Activated T-cell treated with anti-CD3 and anti-CD28 coated beads, Interleukin-2, amount 50 U/mL, for 24 hours (primary cell): Measurements from ENCODE around the gene CACNA1C.

Experiments used
- DNase-seq: peaks from one replicate; pipeline ENCODE4 v3.0.0-alpha.2; 2020
- H3K27ac Mint-ChIP-seq: 2 replicates; pipeline ENCODE4 v1.8.0; 2020; ENCODE audit warnings: mild to moderate bottlenecking, mixed read lengths
- H3K27me3 Mint-ChIP-seq: 2 replicates; pipeline ENCODE4 v1.8.0; 2020; ENCODE audit warnings: mixed read lengths
- H3K36me3 Mint-ChIP-seq: 2 replicates; pipeline ENCODE4 v1.8.0; 2020; ENCODE audit warnings: low read depth, mixed read lengths
- H3K4me1 Mint-ChIP-seq: 2 replicates; pipeline ENCODE4 v1.8.0; 2020; ENCODE audit warnings: low read depth, mixed read lengths
- H3K4me3 Mint-ChIP-seq: 2 replicates; pipeline ENCODE4 v1.8.0; 2020; ENCODE audit warnings: mild to moderate bottlenecking, moderate library complexity, mixed read lengths
- H3K9me3 Mint-ChIP-seq: 2 replicates; pipeline ENCODE4 v1.8.0; 2020; ENCODE audit warnings: mixed read lengths

The CACNA1C gene

GRCh38 chr12:2578772-2579171 lies 526.0 kb downstream of the CACNA1C start:
- H3K36me3 Mint-ChIP-seq: no peaks in the 10 kb centered on the region
- DNase-seq: no peak
- H3K27ac Mint-ChIP-seq: no peak overlapping the region
- H3K27me3 Mint-ChIP-seq: peaks cover 38% of the 10 kb centered on the region
- H3K4me3 Mint-ChIP-seq: no peak overlapping the region
- H3K9me3 Mint-ChIP-seq: no peaks in the 10 kb centered on the region
- H3K4me1 Mint-ChIP-seq: peaks cover 4% of the 10 kb centered on the region

DNA sequence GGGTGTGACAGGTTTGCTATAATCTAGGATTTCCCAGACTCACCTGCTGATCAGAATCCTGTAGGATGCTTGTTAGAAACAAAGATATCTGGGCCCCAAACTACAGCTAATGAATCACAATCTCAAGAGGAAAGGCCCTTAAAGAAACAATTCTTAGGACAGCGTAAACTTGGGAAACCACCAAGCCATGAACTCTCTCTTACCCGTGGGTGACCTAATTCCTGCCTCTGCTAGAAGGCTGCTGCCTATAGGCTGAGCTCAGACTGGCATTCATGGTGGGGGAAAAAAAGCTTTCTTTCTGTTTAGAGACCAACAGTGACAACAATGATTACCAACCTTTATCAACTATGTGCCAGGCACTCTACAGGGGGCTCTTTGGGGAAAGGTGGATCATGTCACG lies 528.0 kb downstream of the CACNA1C start:
- DNase-seq: no peak
- Mint-ChIP-seq H3K4me1 (peaks cover 4% of the 10 kb centered on the region), H3K36me3 (no peaks in the 10 kb centered on the region), H3K9me3 (no peaks in the 10 kb centered on the region), H3K27me3 (peaks cover 47% of the 10 kb centered on the region), H3K4me3 (no peak overlapping the region), H3K27ac (no peak overlapping the region)

GRCh38 chr12:2581293-2582045 lies 528.7 kb downstream of the CACNA1C start:
- Mint-ChIP-seq H3K36me3 (no peaks in the 10 kb centered on the region), H3K4me1 (peaks cover 4% of the 10 kb centered on the region), H3K9me3 (no peaks in the 10 kb centered on the region), H3K27me3 (peaks cover 51% of the 10 kb centered on the region), H3K27ac (no peak overlapping the region), H3K4me3 (no peak overlapping the region)
- DNase-seq: no peak

DNA sequence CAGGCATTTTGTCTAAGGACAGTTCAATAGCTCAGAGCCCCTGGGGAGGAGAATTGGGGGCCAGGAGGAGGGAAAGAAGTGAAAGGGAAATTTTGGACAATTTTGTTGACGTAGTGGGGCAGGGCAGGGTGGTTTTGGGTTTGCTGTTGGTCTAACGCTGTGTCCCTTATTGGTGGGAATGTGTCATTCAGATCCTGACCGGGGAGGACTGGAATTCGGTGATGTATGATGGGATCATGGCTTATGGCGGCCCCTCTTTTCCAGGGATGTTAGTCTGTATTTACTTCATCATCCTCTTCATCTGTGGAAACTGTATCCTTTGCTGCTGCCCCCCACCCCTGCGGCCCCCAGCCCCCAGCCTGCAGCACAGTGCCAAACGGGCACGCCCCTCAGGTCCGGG lies 529.8 kb downstream of the CACNA1C start:
- no peak for DNase-seq
- H3K9me3 Mint-ChIP-seq: no peaks in the 10 kb centered on the region
- H3K4me1 Mint-ChIP-seq: peaks cover 4% of the 10 kb centered on the region
- H3K36me3 Mint-ChIP-seq: no peaks in the 10 kb centered on the region
- H3K4me3 Mint-ChIP-seq: no peak overlapping the region
- peaks cover 61% of the 10 kb centered on the region for H3K27me3 Mint-ChIP-seq
- H3K27ac Mint-ChIP-seq: no peak overlapping the region

GRCh38 chr12:2583091-2583497 lies 530.3 kb downstream of the CACNA1C start:
- no peak overlapping the region for H3K4me3 Mint-ChIP-seq
- H3K27me3 Mint-ChIP-seq: peaks cover 65% of the 10 kb centered on the region
- peaks cover 4% of the 10 kb centered on the region for H3K4me1 Mint-ChIP-seq
- no peaks in the 10 kb centered on the region for H3K9me3 Mint-ChIP-seq
- H3K36me3 Mint-ChIP-seq: no peaks in the 10 kb centered on the region
- peak; percentile 72 for DNase-seq
- H3K27ac Mint-ChIP-seq: no peak overlapping the region

- H3K36me3 Mint-ChIP-seq: no peaks in the 10 kb centered on the region
- H3K4me1 Mint-ChIP-seq: peaks cover 4% of the 10 kb centered on the region
- H3K4me3 Mint-ChIP-seq: no peak overlapping the region
- H3K9me3 Mint-ChIP-seq: no peaks in the 10 kb centered on the region
- no peak overlapping the region for H3K27ac Mint-ChIP-seq
- H3K27me3 Mint-ChIP-seq: peaks cover 70% of the 10 kb centered on the region
- no peak for DNase-seq
These were observed 531.0 kb downstream of the CACNA1C start for GRCh38 chr12:2583642-2584401.

DNA sequence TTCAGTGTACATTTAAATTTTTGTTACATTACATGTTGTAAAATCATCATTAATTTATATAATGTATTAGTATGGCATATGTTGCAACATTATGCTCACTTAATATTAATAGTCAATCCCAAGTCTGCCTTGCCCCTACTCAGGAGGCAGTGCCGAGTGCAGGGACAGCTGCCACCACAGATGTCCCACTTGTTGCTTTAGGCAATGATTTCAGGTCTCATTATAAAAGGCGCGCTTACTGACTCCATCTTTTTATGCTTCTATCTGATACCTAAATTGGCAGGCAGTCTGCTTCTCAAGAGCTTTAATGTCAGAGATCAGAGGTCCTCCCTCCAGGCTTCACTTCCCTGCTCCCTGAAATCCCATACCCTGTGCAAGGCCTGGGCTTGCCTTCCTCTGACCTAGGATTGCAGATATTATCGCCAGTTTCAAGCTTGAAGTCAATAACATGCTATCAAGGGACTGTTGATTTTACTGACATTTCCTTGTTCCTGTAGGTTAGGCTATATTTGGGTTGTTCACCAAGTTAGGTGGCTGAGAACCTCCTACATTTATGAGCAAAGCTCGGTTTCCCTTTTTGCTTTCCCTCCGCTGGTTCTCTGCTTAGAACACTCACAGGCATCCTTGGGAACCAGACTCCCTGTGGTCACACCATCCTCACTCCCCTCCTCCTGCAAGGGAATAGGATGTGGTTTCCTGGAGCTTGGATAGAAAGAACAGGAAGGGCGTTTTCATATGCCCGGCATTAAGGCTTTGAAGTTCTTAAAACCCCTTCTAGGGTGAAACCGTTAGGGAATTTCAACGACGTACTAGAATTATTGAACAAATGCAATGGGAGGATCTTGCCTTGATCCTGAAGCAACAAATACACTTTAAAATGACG lies 533.6 kb downstream of the CACNA1C start:
- H3K4me3 Mint-ChIP-seq: no peak overlapping the region
- no peaks in the 10 kb centered on the region for H3K36me3 Mint-ChIP-seq
- H3K4me1 Mint-ChIP-seq: peaks cover 4% of the 10 kb centered on the region
- no peak for DNase-seq
- peaks cover 74% of the 10 kb centered on the region for H3K27me3 Mint-ChIP-seq
- no peak overlapping the region for H3K27ac Mint-ChIP-seq
- no peaks in the 10 kb centered on the region for H3K9me3 Mint-ChIP-seq

- Mint-ChIP-seq H3K4me1 (peaks cover under 1% of the 10 kb centered on the region), H3K9me3 (no peaks in the 10 kb centered on the region), H3K36me3 (no peaks in the 10 kb centered on the region), H3K27me3 (peaks cover 59% of the 10 kb centered on the region), H3K27ac (no peak overlapping the region), H3K4me3 (no peak overlapping the region)
- no peak for DNase-seq
These were observed 535.6 kb downstream of the CACNA1C start for GRCh38 chr12:2588345-2588744.

GRCh38 chr12:2589381-2589780 lies 536.6 kb downstream of the CACNA1C start:
- peaks cover 2% of the 10 kb centered on the region for H3K9me3 Mint-ChIP-seq

GRCh38 chr12:2593045-2593444 lies 540.3 kb downstream of the CACNA1C start:
- Mint-ChIP-seq H3K9me3 (peaks cover 2% of the 10 kb centered on the region), H3K36me3 (no peaks in the 10 kb centered on the region), H3K4me1 (no peaks in the 10 kb centered on the region), H3K27me3 (peaks cover 17% of the 10 kb centered on the region), H3K4me3 (no peak overlapping the region), H3K27ac (no peak overlapping the region)
- no peak for DNase-seq

More at GRCh38 chr12:2589381-2589780, 536.6 kb downstream of the CACNA1C start:
- Mint-ChIP-seq H3K36me3 (no peaks in the 10 kb centered on the region), H3K27me3 (peaks cover 48% of the 10 kb centered on the region), H3K4me1 (no peaks in the 10 kb centered on the region), H3K27ac (no peak overlapping the region), H3K4me3 (no peak overlapping the region)
- DNase-seq: no peak

DNA sequence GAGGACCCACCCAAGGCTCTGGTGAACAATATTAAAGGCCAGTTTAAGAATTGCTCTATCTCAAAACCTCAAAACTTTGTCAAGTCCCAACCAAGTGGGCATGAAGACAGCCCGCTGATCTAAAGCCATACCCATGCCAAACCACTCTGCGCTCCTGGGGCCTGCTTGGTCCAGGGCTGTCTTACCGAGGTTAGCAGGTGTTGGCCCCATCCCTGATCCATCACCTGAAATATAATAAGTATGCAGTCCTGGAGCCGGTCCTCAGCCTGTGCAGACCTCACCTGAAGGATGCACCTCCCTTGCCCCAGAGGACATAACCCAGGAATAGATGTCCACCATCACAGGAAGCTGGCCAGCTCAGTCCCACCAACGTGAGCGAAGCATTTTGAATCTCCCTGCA lies 543.7 kb downstream of the CACNA1C start:
- Mint-ChIP-seq H3K4me1 (no peaks in the 10 kb centered on the region), H3K4me3 (no peak overlapping the region), H3K27ac (no peak overlapping the region), H3K9me3 (peaks cover 2% of the 10 kb centered on the region), H3K36me3 (no peaks in the 10 kb centered on the region), H3K27me3 (no peaks in the 10 kb centered on the region)
- no peak for DNase-seq

- H3K9me3 Mint-ChIP-seq: no peaks in the 10 kb centered on the region
- peaks cover 8% of the 10 kb centered on the region for H3K4me1 Mint-ChIP-seq
- H3K27ac Mint-ChIP-seq: no peak overlapping the region
- no peak for DNase-seq
- peaks cover 43% of the 10 kb centered on the region for H3K27me3 Mint-ChIP-seq
- no peaks in the 10 kb centered on the region for H3K36me3 Mint-ChIP-seq
- no peak overlapping the region for H3K4me3 Mint-ChIP-seq
These were observed 552.5 kb downstream of the CACNA1C start for GRCh38 chr12:2605301-2605700.

DNA sequence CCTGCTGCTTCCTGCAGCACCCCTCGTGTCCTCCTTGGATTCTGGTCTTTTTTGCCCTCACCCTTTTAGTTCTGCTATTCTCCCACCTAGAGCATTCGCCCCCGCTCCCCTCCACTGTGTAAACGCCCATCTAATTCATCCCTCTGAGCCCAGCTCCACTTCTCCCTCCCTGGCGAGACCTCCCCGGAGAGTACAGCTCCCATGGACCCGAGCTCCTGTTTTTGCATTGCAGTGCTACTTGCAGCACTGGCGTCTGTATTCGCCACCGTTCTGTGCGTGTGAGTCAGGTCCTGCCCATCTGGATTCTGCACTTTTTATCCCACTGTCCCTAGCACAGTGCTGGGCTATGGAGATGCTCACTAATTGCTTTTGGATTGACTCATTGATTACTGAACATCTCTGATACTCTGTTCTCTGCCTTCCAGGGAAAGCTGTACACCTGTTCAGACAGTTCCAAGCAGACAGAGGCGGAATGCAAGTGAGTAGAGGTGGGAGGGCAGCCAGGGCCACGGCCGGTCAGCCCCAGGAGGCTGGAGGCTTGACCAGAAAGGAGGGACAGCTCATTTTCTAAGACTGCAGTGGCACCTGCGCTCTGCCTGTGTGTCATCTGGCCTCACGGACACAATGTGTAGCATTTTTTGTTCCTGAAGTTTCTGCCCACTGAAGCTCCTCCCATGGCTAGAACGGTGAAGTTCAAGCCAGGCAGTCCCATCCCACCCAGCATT lies 553.6 kb downstream of the CACNA1C start:
- Mint-ChIP-seq H3K27me3 (peaks cover 52% of the 10 kb centered on the region), H3K27ac (no peak overlapping the region)

More for the DNA sequence above, 553.6 kb downstream of the CACNA1C start:
- no peak for DNase-seq
- no peaks in the 10 kb centered on the region for H3K9me3 Mint-ChIP-seq
- H3K4me3 Mint-ChIP-seq: no peak overlapping the region
- peaks cover 8% of the 10 kb centered on the region for H3K4me1 Mint-ChIP-seq
- H3K36me3 Mint-ChIP-seq: no peaks in the 10 kb centered on the region
